Keratinocyte (primary cell): ENCODE data around the gene SLC12A8.

Experiments
- CTCF ChIP-seq, 3 experiments: IDR thresholded peaks in 1 of 3; conservative IDR thresholded peaks in 1 of 3; optimal IDR thresholded peaks in 1 of 3; 2 replicates in 2 of 3; 3 replicates in 1 of 3; pipeline versions ENCODE3 to v1.5.1; 2011; ENCODE audit warnings: low read length in 3 of 3, mild to moderate bottlenecking in 3 of 3, moderate library complexity in 2 of 3, control low read depth in 1 of 3, inconsistent platforms in 1 of 3; ENCODE audit not compliant: insufficient read depth in 2 of 3; ENCODE audit errors: extremely low read depth in 1 of 3
- EZH2 ChIP-seq: IDR thresholded peaks from one replicate; pipeline ENCODE4 v1.6.1; 2012; ENCODE audit warnings: inconsistent platforms, mild to moderate bottlenecking, low read length, moderate library complexity

DNA sequence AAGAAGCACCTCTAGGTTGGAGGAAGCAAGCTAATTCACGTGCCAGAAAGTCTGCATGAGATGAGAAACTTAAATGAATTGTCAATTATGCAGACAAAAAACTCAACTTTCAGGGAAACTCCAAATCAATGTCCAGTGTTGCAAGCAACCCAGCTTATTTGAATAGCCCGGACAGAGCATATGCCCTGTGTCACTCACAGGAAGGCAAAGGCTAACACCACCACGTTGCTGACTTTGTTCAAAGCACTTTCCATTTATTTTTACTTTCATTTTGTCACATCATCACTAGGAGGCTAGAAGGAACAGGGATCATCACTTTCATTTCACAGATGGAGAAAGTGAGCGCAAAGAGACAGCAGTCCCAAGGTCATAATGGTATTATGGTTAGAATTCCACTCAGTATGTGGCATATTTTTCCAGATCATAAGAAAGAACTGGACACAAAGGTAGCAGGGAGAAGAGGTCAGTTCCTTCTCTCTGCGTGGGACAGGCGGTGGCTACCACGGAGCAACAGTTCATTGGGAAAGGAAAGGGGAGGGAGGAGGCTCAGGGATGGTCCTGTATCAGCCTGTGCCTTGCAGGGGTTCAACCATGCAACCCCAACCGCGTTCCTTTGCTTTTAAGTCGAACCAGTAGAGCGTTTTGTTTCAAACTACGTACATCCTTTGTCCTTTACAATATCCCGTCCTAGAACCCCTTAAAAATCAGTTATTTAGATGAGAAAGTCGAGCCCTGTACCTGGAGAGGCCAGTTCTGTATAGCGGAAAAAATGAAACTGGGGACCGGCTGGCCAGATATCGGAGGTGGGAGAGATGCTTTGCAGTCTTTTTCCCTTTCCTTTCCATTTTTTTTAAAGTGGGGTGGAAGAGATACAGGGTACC, 157.9 kb downstream of the SLC12A8 start:
- TF ChIP-seq CTCF (optimal IDR thresholded peaks at IDR 0.05 in 1 of 3, IDR thresholded peaks at IDR 0.05 in 1 of 3, conservative IDR thresholded peaks at IDR 0.05 in 1 of 3; ENCODE audit: extremely low read depth in 1 of 3, insufficient read depth in 2 of 3, low read length in 3 of 3) = no peak
- TF ChIP-seq EZH2 = no peak
